ENCODE results near the gene ATRIP. TPM values are rescaled to one million over a fixed set of nuclear protein-coding genes. Genes with fewer than 3 reads are reported as not detected.

ATRIP gene
- polyA plus RNA-seq, 3 donors: 1.8 to 4.7 (median 2.8) TPM

DNA sequence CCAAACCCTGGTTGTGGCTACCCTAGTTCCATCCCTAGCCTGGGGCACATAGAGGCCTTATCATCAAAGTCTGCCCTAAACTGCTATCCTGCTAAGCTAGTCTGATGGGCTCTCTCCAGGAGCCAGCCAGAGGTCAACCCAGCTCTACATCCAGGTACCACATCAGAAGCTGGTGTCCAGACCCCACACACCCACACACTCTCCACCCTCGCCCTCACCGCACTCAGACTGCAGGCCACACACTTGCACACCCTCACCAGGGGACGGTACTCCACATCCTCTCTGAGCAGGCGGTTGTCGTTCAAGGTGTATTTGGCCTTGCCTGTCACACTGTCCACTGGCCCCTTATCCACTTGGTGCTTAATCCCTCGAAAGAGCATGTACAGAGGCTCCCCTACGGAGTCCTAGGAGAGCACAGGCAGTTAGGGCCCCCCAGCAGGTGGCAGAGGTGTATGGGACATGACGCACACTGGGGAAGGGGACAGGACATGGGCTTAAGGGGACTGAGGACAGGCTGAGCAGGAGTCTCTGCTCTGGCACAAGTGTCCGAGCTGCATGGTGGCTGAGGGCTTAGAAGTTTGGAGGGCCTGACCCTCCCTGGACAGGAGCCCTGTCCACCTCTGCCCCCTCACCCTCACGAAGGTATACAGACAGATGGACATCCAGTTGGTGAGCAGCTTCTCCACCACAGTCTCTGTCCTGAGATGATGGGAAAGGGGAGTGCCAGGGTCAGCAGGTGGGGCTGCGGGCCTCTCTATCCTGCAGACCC is 34.7 kb upstream of the ATRIP start:
- no peak overlapping the region for H3K27ac Mint-ChIP-seq
- no peak for DNase-seq
- H3K27ac ChIP-seq (ENCODE audit: low read depth in 1 of 2, low read length in 2 of 2): no peak overlapping the region
- H2AFZ ChIP-seq (ENCODE audit: insufficient read depth, low read depth, low read length, poor library complexity, severe bottlenecking): no peak overlapping the region
- H3K79me2 ChIP-seq (ENCODE audit: insufficient read depth, low read length): no peaks in the 10 kb centered on the region
- no peaks in the 10 kb centered on the region for H3K9me3 Mint-ChIP-seq
- H3K4me1 Mint-ChIP-seq: no peaks in the 10 kb centered on the region
- H3K27me3 Mint-ChIP-seq (ENCODE audit: low read depth in 3 of 3): peaks cover 0 to 2% (median 2%) of the 10 kb centered on the region in 3 donors
- intact Hi-C loops (cut with micrococcal nuclease): no loop called here
- H3K36me3 ChIP-seq (replicated peaks in 1 of 2; ENCODE audit: control insufficient read depth in 1 of 2, insufficient read depth in 2 of 2, low read length in 2 of 2): no peaks in the 10 kb centered on the region
- no peaks in the 10 kb centered on the region for H3K36me3 Mint-ChIP-seq
- TF ChIP-seq, protein P1, sequence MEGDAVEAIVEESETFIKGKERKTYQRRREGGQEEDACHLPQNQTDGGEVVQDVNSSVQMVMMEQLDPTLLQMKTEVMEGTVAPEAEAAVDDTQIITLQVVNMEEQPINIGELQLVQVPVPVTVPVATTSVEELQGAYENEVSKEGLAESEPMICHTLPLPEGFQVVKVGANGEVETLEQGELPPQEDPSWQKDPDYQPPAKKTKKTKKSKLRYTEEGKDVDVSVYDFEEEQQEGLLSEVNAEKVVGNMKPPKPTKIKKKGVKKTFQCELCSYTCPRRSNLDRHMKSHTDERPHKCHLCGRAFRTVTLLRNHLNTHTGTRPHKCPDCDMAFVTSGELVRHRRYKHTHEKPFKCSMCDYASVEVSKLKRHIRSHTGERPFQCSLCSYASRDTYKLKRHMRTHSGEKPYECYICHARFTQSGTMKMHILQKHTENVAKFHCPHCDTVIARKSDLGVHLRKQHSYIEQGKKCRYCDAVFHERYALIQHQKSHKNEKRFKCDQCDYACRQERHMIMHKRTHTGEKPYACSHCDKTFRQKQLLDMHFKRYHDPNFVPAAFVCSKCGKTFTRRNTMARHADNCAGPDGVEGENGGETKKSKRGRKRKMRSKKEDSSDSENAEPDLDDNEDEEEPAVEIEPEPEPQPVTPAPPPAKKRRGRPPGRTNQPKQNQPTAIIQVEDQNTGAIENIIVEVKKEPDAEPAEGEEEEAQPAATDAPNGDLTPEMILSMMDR (IDR thresholded peaks at IDR 0.05): no peak
- no peak overlapping the region for H3K9ac ChIP-seq (ENCODE audit: insufficient read depth, low read length, poor library complexity, severe bottlenecking)
- H3K4me2 ChIP-seq (replicated peaks; ENCODE audit: extremely low read depth, low read length, poor library complexity, severe bottlenecking): no peak overlapping the region
- H4K20me1 ChIP-seq (ENCODE audit: insufficient read depth, low read length): no peaks in the 10 kb centered on the region
- H3K4me3 ChIP-seq (replicated peaks in 1 of 3; ENCODE audit: low read depth in 2 of 3, low read length in 3 of 3): no peak overlapping the region
- H3K4me3 Mint-ChIP-seq: no peak overlapping the region
- no peaks in the 10 kb centered on the region for H3K27me3 ChIP-seq (ENCODE audit: control insufficient read depth in 2 of 2, insufficient read depth in 2 of 2, low read length in 2 of 2)
- no peaks in the 10 kb centered on the region for H3K4me1 ChIP-seq (ENCODE audit: control insufficient read depth in 1 of 2, insufficient read depth in 2 of 2, low read length in 2 of 2)
- H3K9me3 ChIP-seq (replicated peaks in 1 of 2; ENCODE audit: control insufficient read depth in 1 of 2, insufficient read depth in 1 of 2, low read length in 2 of 2): no peaks in the 10 kb centered on the region
- 94% methylated on average over 8 of the region's 11 CpGs for WGBS (ENCODE audit: insufficient coverage)

DNA sequence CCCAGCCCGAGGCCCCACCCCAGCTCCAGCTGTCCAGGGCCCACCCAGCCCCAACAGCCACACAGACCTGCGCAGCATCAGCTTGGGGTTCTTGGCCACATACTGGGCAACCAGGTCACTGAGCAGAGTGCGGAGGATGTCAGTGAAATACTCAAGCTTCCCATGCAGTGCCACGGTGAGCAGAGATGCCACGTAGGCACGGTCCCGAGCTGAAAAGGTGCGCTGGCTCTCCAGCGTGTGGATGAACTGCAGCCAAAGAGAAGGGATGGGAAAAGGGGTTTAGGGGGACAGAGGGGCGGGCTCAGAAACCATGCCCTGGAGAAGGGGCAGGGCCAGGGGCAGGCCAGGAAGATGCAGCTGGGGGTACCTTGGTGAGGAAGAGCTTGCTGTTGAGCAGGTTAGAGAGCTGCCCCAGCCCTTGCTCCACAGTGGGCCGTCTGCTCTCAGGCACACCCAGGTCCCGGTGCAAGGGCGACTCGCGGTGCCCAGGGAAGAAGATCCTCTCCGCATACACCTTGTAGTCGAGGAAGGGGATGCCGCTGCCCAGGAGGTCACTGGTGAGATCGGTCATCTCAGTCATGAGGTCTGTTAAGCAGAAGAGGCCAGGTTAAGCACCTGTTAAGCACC is 34.0 kb upstream of the ATRIP start:
- Histone ChIP-seq H2AFZ (ENCODE audit: insufficient read depth, low read depth, low read length, poor library complexity, severe bottlenecking) (no peak overlapping the region), H3K4me2 (replicated peaks; ENCODE audit: extremely low read depth, low read length, poor library complexity, severe bottlenecking) (no peak overlapping the region), H3K79me2 (ENCODE audit: insufficient read depth, low read length) (no peaks in the 10 kb centered on the region), H3K27me3 (ENCODE audit: control insufficient read depth in 2 of 2, insufficient read depth in 2 of 2, low read length in 2 of 2) (no peaks in the 10 kb centered on the region), H3K36me3 (replicated peaks in 1 of 2; ENCODE audit: control insufficient read depth in 1 of 2, insufficient read depth in 2 of 2, low read length in 2 of 2) (no peaks in the 10 kb centered on the region), H3K9me3 (replicated peaks in 1 of 2; ENCODE audit: control insufficient read depth in 1 of 2, insufficient read depth in 1 of 2, low read length in 2 of 2) (no peaks in the 10 kb centered on the region), H3K4me1 (ENCODE audit: control insufficient read depth in 1 of 2, insufficient read depth in 2 of 2, low read length in 2 of 2) (no peaks in the 10 kb centered on the region), H4K20me1 (ENCODE audit: insufficient read depth, low read length) (no peaks in the 10 kb centered on the region), H3K4me3 (replicated peaks in 1 of 3; ENCODE audit: low read depth in 2 of 3, low read length in 3 of 3) (no peak overlapping the region), H3K27ac (ENCODE audit: low read depth in 1 of 2, low read length in 2 of 2) (no peak overlapping the region), H3K9ac (ENCODE audit: insufficient read depth, low read length, poor library complexity, severe bottlenecking) (no peak overlapping the region)
- Mint-ChIP-seq H3K4me3 (no peak overlapping the region), H3K36me3 (no peaks in the 10 kb centered on the region), H3K27me3 (ENCODE audit: low read depth in 3 of 3) (peaks cover 0 to 2% (median 2%) of the 10 kb centered on the region in 3 donors), H3K4me1 (no peaks in the 10 kb centered on the region), H3K9me3 (peaks cover 0 to under 1% (median 0%) of the 10 kb centered on the region in 7 donors), H3K27ac (no peak overlapping the region)
- intact Hi-C loops (cut with micrococcal nuclease): no loop called here
- TF ChIP-seq, protein P1 (IDR thresholded peaks at IDR 0.05): no peak
- no peak for DNase-seq
- WGBS (ENCODE audit: insufficient coverage): 97% methylated on average over 17 of the region's 19 CpGs
